HG03039 (cell line): Measurements from ENCODE around the gene TMX4.
"Not testable (repeated sequence)": the region's sequence is repeated elsewhere in the genome, so short reads cannot be mapped to it uniquely, and the experiment has no call there.

Experiments
- ATAC-seq: cut with Tn5 transposase; IDR thresholded peaks from one replicate; pipeline ENCODE4 v1.9.1; 2021; ENCODE audit warnings: mild to moderate bottlenecking, moderate library complexity; ENCODE audit not compliant: unreplicated experiment

TMX4 gene

DNA sequence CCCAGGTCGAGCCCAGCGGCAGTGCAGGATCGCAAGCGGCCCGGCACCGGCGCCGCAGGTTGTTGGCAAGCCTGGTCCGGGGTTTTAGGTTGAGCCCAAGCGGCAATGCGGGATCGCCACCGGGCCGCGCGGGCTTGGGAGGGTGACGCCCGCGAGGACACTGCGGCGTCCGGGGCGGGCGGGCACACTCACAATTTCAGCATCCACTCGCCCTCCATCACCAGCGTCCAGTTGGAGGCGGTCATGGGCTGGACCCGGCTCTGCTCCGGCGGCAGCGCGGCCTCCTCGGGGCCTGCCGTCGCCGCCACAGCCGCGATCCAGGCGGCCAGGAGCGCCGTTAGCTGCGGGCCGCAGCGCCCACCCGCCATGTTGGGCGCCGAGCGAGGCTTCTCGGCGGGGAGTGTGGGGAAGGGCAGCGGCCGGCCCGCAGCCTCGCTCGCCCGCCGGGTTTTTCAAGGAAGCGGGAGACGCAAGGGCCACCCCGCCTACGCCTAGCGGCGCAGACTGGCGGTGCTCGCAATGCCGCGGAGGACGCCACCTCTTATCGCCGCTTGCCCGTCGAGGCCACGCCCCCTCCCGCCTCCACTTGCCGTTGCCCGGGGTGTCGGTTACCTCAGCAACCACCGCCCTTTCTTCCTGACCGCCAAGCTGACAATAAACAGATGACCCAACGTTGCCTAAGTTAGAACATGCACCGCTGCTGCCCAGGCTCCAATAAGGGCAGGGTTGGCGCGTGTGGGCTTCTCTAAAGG lies at the start of gene TMX4:
TSS of gene TMX4 (minus strand) at position 516 of the 752 bp plus-strand sequence. CDS start at position 368, 148 bp downstream.
- peak; percentile 92 for ATAC-seq

GRCh38 chr20:8067082-8067481 lies 47.5 kb upstream of the TMX4 start:
- no peak for ATAC-seq

- no peak for ATAC-seq
These were observed 47.1 kb upstream of the TMX4 start for GRCh38 chr20:8066662-8067061.

DNA sequence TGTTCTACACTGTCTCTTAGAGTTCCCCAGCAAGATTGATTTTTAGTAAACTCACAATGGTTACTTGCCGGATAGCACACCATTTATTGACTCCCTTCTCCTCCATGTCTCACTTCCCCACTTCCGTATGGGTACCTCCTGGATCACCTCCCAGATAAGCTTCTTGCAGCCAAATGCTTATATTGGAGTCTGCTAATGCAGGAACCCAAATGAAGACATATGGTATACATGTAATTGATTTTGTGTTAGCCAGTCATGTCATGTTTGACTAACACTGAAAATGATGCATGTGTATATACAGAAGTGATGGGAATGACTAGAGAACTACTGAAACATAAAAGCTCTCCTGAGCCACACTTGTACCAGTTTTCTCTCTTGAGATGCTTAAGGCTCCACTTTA lies 46.1 kb upstream of the TMX4 start:
- no peak for ATAC-seq

- no peak for ATAC-seq
These were observed 43.2 kb upstream of the TMX4 start for GRCh38 chr20:8062756-8063155.

- ATAC-seq: no peak
These were observed 42.4 kb upstream of the TMX4 start for GRCh38 chr20:8061861-8062518.

DNA sequence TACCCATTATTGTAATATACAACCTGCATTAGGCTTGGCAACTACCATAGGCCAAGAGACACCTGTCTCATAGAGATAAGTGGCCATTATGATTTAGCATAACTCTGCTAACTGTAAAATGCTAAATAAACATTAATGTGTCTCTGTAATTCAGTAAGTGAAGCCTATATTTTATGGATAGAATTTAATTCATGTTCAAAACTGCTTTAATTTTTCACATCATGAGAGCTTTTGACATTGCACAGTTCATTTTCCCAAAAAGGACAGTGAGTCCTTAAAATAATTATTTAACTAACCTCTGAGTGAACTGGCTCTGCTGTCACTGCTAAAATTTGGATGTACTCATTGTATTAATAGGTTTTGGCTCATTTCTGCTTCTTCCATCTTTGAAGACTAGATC lies 41.4 kb upstream of the TMX4 start:
- ATAC-seq: no peak

- no peak for ATAC-seq
These were observed 38.3 kb upstream of the TMX4 start for GRCh38 chr20:8057871-8058270.

DNA sequence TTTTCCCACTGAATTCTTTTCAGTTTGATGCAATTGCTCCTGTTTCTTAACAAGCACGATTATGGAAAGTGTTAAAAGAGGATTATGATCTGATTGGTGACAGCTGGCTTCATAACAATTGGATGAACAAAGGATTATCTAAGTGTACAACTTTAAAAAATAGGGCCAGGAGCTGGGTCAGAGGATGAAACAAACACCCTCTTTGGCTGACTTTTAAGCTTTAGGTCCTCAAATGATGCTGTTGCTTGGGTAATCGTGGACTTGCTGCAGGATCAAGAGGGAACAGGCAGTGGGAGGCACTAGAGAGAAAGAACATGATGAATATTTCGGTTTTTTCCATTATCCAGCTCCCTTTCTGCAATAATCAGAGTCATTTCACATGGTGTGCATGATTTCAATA lies 35.5 kb upstream of the TMX4 start:
- no peak for ATAC-seq

DNA sequence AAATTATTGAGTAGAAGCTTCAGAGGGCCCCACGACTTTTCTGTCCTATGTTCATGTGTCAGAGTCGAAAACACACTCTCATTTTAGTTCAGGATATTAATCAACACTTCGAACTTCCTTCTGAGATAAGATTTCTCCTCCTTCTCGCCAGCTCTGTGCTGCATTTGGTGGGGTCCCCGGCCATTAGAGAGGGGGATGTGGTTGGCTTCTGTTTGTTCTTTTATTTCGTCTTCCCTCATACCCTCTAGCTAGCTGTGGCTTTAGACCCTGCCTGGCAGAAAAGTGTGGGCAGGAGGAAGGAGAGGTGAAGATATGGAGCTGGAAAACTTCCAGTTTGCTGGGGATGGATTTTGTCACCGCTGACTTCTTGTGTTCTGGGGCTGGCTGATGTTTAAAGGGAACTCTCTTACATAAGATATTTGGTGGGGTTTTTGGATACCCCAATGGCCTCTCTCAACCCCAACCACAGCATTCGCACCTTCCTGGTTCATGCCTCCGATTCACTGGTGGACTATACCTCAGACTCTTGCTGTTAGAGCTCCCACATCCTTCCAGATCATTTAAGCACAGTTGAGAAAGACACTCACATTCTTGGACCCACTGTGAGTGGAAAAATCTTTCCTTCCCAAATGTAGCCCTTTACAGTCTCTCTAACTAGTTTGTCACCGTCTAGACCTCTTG lies 30.7 kb upstream of the TMX4 start:
- ATAC-seq: no peak

- ATAC-seq: no peak
These were observed 29.7 kb upstream of the TMX4 start for GRCh38 chr20:8049310-8049709.

DNA sequence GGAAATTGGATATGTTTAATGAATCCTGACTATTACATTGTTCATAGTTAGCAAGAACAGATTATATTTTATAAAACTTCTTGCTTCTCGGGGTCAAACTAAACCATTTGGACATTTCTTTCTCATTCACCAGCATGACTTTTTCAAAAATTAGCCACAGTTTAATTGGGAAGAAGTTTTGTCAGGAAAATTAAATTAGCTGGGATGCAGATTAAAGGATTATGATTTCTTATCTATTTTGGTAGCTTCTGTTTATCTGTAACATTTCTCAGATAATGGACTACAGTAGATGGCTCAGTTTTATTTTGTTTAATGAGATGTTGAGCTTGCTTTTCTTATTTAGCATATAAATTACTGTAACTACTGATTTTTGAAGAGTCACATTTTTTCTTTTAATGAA lies 26.4 kb upstream of the TMX4 start:
- ATAC-seq: no peak

- peak; percentile 78 for ATAC-seq
These were observed 24.2 kb upstream of the TMX4 start for GRCh38 chr20:8043687-8044282.

DNA sequence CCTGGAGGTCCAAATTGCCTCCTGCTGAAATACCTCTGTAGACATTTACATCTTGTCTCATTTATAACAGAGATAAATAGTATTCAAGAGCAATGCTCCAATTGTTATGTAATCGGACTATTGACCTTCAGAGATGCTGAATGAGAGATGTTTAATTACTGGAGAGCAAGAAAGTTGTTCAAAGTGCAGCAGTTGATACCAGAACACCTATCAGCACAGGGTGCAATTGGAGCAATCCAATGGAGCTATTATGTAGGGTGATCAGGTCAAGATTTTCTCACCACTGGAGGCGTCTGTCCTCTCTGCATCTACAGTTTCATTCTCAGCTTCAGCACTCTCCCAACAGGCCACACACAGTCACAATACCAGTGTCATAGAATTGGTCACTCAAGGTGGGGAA lies 19.5 kb upstream of the TMX4 start:
- no peak for ATAC-seq

DNA sequence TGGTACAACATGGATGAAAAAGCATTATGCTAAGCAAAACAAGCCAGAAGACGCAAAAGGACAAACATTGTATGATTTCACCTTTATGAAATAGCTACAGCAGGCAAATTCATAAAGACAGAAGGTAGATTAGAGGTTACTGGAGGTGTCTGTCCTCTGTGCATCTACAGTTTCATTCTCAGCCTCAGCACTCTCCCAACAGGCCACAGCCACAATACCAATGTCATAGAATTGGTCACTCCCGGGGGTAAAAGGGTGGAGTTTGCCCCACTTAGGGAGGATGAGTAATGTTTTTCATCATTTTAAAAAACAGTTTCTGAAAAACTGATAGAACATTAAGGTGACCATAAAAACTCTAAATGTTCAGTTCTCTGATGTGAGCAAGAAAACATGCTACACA lies 17.2 kb upstream of the TMX4 start:
- no peak for ATAC-seq

- no peak for ATAC-seq
These were observed 13.7 kb upstream of the TMX4 start for GRCh38 chr20:8033151-8033841.

- no peak for ATAC-seq
These were observed 12.9 kb upstream of the TMX4 start for GRCh38 chr20:8032499-8032898.

GRCh38 chr20:8031539-8031938 lies 12.0 kb upstream of the TMX4 start:
- ATAC-seq: not testable (repeated sequence)

DNA sequence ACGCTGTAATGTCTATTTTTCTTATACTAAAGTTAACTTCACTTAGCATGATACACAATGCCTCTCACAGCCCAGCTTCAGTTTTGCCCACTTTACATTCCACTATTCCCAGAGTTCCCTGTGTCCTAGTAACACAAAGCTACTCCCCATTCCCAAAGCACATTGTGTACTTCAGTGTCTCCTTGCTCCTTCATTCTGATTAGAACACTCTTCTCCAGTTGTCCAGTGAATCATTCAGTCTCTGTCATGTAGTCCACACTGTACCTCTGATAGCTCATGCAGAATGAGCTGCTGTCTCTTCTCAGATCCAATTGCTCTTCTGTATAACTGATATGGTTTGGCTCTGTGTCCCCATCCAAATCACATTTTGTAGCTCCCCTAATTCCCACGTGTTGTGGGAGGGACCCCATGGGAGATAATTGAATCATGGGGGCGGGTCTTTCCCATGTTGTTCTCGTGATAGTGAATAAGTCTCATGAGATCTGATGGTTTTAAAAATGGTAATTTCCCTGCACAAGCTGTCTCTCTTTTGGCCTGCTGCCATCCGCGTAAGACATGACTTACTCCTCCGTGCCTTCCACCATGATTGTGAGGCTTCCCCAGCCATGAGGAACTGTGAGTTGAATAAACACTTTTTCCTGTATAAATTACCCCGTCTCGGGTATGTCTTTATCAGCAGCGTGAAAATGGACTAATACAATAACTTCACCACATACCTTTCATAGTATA lies 2.1 kb upstream of the TMX4 start:
- no peak for ATAC-seq

DNA sequence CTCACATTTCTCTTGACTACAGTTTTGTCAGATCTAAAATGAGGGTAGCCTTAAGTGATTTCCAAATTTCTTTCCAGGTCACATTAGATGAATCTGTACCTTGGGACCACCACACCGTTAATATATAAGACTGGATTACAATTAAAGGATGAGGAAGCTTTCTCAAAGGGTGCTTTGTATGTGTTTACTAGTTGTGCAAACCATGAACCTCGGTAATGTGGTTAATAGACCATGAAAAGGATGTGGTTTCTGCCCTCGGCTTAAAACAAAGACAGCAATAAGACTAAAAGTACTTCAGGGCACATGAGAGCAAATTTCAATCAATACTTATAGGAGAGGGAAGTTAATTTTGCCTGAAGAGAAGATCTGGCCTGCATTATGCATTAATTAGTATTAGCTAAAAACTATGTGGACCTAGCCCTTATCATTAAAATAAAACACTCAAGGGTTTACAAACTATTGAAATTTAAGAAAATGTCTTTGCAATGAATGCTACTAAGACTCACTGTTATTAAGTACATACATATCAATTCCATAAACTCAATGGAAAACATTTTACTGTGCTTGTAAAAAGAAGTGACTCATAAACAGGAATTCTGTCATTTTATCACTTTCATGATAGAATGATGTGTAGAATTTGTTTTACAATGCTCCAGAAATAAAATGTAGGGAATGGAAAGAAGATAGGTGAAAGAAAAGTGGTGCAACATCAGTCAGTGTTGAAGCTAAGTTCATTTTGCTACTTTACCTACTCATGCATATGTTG lies 936 bp upstream of the TMX4 start:
- ATAC-seq: peak; percentile 31
